ENCODE measurements around the gene UBXN6.

UBXN6 gene

GRCh38 chr19:4498694-4499093, 41.1 kb upstream of the UBXN6 start:
- TF ChIP-seq CTCF (IDR thresholded peaks at IDR 0.05): no peak

GRCh38 chr19:4497770-4498389, 40.3 kb upstream of the UBXN6 start:
- TF ChIP-seq CTCF (IDR thresholded peaks at IDR 0.05): no peak

GRCh38 chr19:4496304-4496703, 38.7 kb upstream of the UBXN6 start:
- no peak for TF ChIP-seq CTCF (IDR thresholded peaks at IDR 0.05)

GRCh38 chr19:4495471-4495870, 37.9 kb upstream of the UBXN6 start:
- TF ChIP-seq CTCF (IDR thresholded peaks at IDR 0.05): peak; percentile 49

- TF ChIP-seq CTCF (IDR thresholded peaks at IDR 0.05): no peak
Measured at GRCh38 chr19:4494691-4495064, 37.1 kb upstream of the UBXN6 start.

GRCh38 chr19:4493929-4494690, 36.5 kb upstream of the UBXN6 start:
- TF ChIP-seq CTCF (IDR thresholded peaks at IDR 0.05): no peak

- no peak for TF ChIP-seq CTCF (IDR thresholded peaks at IDR 0.05)
Measured at GRCh38 chr19:4493104-4493928, 35.7 kb upstream of the UBXN6 start.
